IMR-90 (cell line): ENCODE data around the gene SLC17A8. TPM values are rescaled to one million over a fixed set of nuclear protein-coding genes. Genes with fewer than 3 reads are reported as not detected.

Experiments
- ATAC-seq: fragments of 200-7000 bp; cut with Tn5 transposase; 2 replicates; pipeline ENCODE4 v1.9.1; 2020; ENCODE audit warnings: low read depth, mild to moderate bottlenecking, moderate library complexity
- BruUV-seq: library from RNA; stranded (reverse); fragments of 400-500 nt; replicated peaks from 2 replicates; lab custom pipeline; 2021; lab: Mats Ljungman, UMichigan
- CTCF ChIA-PET: fragments of 300-600 bp; formaldehyde crosslinking; extraction: SDS; loops from one replicate; lab custom pipeline; 2021; ENCODE audit warnings: antibody characterized with exemption; lab: Yijun Ruan, JAX
- POLR2A ChIA-PET: fragments of 300-600 bp; sonication (Branson Sonifier 250); formaldehyde crosslinking; loops from one replicate; lab custom pipeline; 2022; ENCODE audit warnings: antibody characterized with exemption; ENCODE audit not compliant: unreplicated experiment; lab: Charles Lee
- DNase-seq: peaks from one replicate; pipeline ENCODE4 v3.0.0; 2013
- H2AFZ ChIP-seq: replicated peaks from 2 replicates; pipeline ENCODE3; 2013; ENCODE audit warnings: low read length, mild to moderate bottlenecking; ENCODE audit not compliant: poor library complexity
- H2AK5ac ChIP-seq: 2 replicates; pipeline ENCODE4 v1.6.1; 2013; ENCODE audit warnings: low read depth, low read length, inconsistent platforms
- H2AK9ac ChIP-seq: replicated peaks from 2 replicates; pipeline ENCODE3; 2013; ENCODE audit warnings: mild to moderate bottlenecking, low read depth, low read length, moderate library complexity; ENCODE audit not compliant: poor library complexity
- H2BK120ac ChIP-seq: 2 replicates; pipeline ENCODE4 v1.6.1; 2013; ENCODE audit warnings: low read depth, low read length, inconsistent platforms
- H2BK15ac ChIP-seq: 3 replicates; pipeline ENCODE4 v1.6.1; 2013; ENCODE audit warnings: low read depth, low read length, inconsistent platforms
- H2BK20ac ChIP-seq: 2 replicates; pipeline ENCODE4 v1.6.1; 2013; ENCODE audit warnings: low read depth, mild to moderate bottlenecking, inconsistent platforms, low read length, moderate library complexity
- H2BK5ac ChIP-seq: 2 replicates; pipeline ENCODE4 v1.6.1; 2013; ENCODE audit warnings: mild to moderate bottlenecking, low read depth, low read length, inconsistent platforms; ENCODE audit not compliant: poor library complexity, severe bottlenecking
- H3K14ac ChIP-seq: replicated peaks from 2 replicates; pipeline ENCODE4 v1.6.1; 2013; ENCODE audit warnings: low read depth, low read length, inconsistent platforms
- H3K18ac ChIP-seq: 2 replicates; pipeline ENCODE4 v1.6.1; 2013; ENCODE audit warnings: low read depth, low read length, control low read depth
- H3K23ac ChIP-seq: 2 replicates; pipeline ENCODE4 v1.6.1; 2013; ENCODE audit warnings: low read depth, low read length, inconsistent platforms
- H3K27ac ChIP-seq: 2 replicates; pipeline ENCODE4 v1.5.1; 2013; ENCODE audit warnings: mild to moderate bottlenecking, control low read depth, low read length; ENCODE audit not compliant: insufficient read depth
- H3K27me3 ChIP-seq: 2 replicates; pipeline ENCODE4 v1.6.1; 2013; ENCODE audit warnings: low read length; ENCODE audit not compliant: control insufficient read depth, insufficient read depth
- H3K36me3 ChIP-seq: 2 replicates; pipeline ENCODE4 v1.6.1; 2013; ENCODE audit warnings: low read length, mixed read lengths; ENCODE audit not compliant: control insufficient read depth, insufficient read depth
- H3K4ac ChIP-seq: 2 replicates; pipeline ENCODE4 v1.6.1; 2013; ENCODE audit warnings: low read depth, low read length, inconsistent platforms
- H3K4me1 ChIP-seq: 2 replicates; pipeline ENCODE4 v1.6.1; 2013; ENCODE audit warnings: low read length, mixed read lengths; ENCODE audit not compliant: control insufficient read depth, insufficient read depth
- H3K4me2 ChIP-seq: 2 replicates; pipeline ENCODE4 v1.6.1; 2013; ENCODE audit warnings: low read depth, mild to moderate bottlenecking, control low read depth, low read length, moderate library complexity
- H3K4me3 ChIP-seq: 2 replicates; pipeline ENCODE4 v1.5.1; 2013; ENCODE audit warnings: low read depth, mild to moderate bottlenecking, control low read depth, low read length, moderate library complexity; ENCODE audit not compliant: insufficient read depth
- H3K56ac ChIP-seq: 2 replicates; pipeline ENCODE4 v1.6.1; 2013; ENCODE audit warnings: low read length, inconsistent platforms; ENCODE audit not compliant: insufficient read depth; ENCODE audit errors: extremely low read depth
- H3K79me1 ChIP-seq, 2 experiments: 2 replicates each; pipeline ENCODE4 v1.6.1; 2013; ENCODE audit warnings: low read length in 2 of 2, inconsistent platforms in 1 of 2, low read depth in 1 of 2
- H3K9ac ChIP-seq: 2 replicates; pipeline ENCODE4 v1.6.1; 2013; ENCODE audit warnings: low read depth, low read length, control low read depth
- H3K9me1 ChIP-seq: 2 replicates; pipeline ENCODE4 v1.6.1; 2013; ENCODE audit warnings: low read length, inconsistent platforms; ENCODE audit not compliant: insufficient read depth
- H3K9me3 ChIP-seq: 2 replicates; pipeline ENCODE4 v1.6.1; 2013; ENCODE audit warnings: low read length; ENCODE audit not compliant: control insufficient read depth, insufficient read depth
- H4K20me1 ChIP-seq: 2 replicates; pipeline ENCODE4 v1.6.1; 2013; ENCODE audit warnings: low read length, inconsistent platforms; ENCODE audit not compliant: insufficient read depth
- H4K5ac ChIP-seq: 2 replicates; pipeline ENCODE4 v1.6.1; 2013; ENCODE audit warnings: mild to moderate bottlenecking, low read depth, low read length, control low read depth
- H4K8ac ChIP-seq, 2 experiments: 2 replicates each; pipeline ENCODE4 v1.6.1; 2013; ENCODE audit warnings: low read depth in 2 of 2, low read length in 2 of 2, control low read depth in 1 of 2, inconsistent platforms in 1 of 2
- H4K91ac ChIP-seq: 2 replicates; pipeline ENCODE4 v1.6.1; 2013; ENCODE audit warnings: low read depth, low read length, inconsistent platforms; ENCODE audit not compliant: insufficient read depth
- FOS ChIP-seq: fragments of 150-350 bp; IDR thresholded peaks from 2 replicates; pipeline ENCODE4 v1.6.1; 2016; ENCODE audit warnings: low read depth, low read length
- WGBS, 2 experiments: methylation state at CpG; one replicate each; pipeline versions ENCODE4 v1.1.5 to v1.1.7; 2013; ENCODE audit warnings: missing lambda C conversion rate in 2 of 2; ENCODE audit not compliant: insufficient read length in 1 of 2; ENCODE audit errors: extremely low coverage in 2 of 2; 5-methylcytosine and 5-hydroxymethylcytosine counted together
- dilution Hi-C: fragments of 300-500 bp; cut with HindIII; formaldehyde crosslinking; loops from one replicate; pipeline ENCODE4 v1.14.3; 2018; ENCODE audit warnings: low sequenced_read_pairs; ENCODE audit not compliant: unreplicated experiment
- in situ Hi-C: fragments of 300-500 bp; cut with MboI; formaldehyde crosslinking; loops from 3 replicates; pipeline ENCODE4 v1.14.3; 2019; ENCODE audit warnings: low sequenced_read_pairs, inconsistent platforms, mixed read lengths
- intact Hi-C: fragments of 100-400 bp; cut with micrococcal nuclease; formaldehyde crosslinking; loops from 2 replicates; pipeline ENCODE4 v1.10.0; 2022
- polyA plus RNA-seq, 3 experiments: library from polyadenylated mRNA; depleted of rRNA; stranded (reverse); fragments of >200 nt; gene quantifications; 2 replicates each; pipeline ENCODE4 v1.2.3, GENCODE V29; 2012; ENCODE audit warnings: low replicate concordance in 1 of 3
- total RNA-seq: library from RNA; depleted of rRNA; stranded (reverse); fragments of >200 nt; gene quantifications from 2 replicates; pipeline ENCODE4 v1.2.3, GENCODE V29; 2012

The SLC17A8 gene
- total and polyA plus RNA-seq, 2 of the 4 experiments (the other 2 are of a cell fraction), result not detected

DNA sequence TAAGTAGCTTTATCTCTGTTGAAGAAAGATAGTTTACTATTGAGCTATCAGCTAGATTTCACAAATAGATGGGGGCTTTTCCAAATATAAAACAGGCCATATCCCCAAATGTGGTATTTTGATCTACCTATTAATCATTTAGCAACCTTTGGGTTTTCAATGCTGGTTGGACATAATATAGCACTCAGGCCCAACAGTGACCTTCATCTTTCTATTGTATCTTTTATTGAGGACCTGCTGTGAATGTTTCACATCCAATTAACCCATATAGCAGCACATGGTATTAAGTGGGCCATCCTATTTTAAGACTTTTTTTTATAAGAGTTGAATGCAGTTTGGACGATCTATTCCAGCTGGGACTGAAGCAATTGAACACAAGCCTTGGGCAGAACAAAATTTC lies 106.8 kb downstream of the SLC17A8 start:
- no peak overlapping the region for H4K8ac ChIP-seq

More for the DNA sequence above, 106.8 kb downstream of the SLC17A8 start:
- Histone ChIP-seq H3K27ac (no peak overlapping the region), H3K18ac (no peak overlapping the region), H3K9me1 (no peaks in the 10 kb centered on the region), H2BK20ac (no peak overlapping the region), H3K9me3 (no peaks in the 10 kb centered on the region), H3K79me1 (no peaks in the 10 kb centered on the region), H3K23ac (no peak overlapping the region), H3K27me3 (no peaks in the 10 kb centered on the region; the same call in 1 of the 2 replicates), H3K56ac (no peak overlapping the region), H3K9ac (no peak overlapping the region), H3K4me1 (no peaks in the 10 kb centered on the region), H2AK5ac (no peak overlapping the region), H2AFZ (no peak overlapping the region), H3K4me3 (no peak overlapping the region), H3K14ac (no peak overlapping the region), H3K4ac (no peak overlapping the region), H2BK5ac (no peak overlapping the region), H4K91ac (no peak overlapping the region), H3K4me2 (no peak overlapping the region), H2BK120ac (no peak overlapping the region), H4K5ac (no peak overlapping the region), H2AK9ac (no peak overlapping the region), H3K36me3 (no peaks in the 10 kb centered on the region), H2BK15ac (no peak overlapping the region), H4K20me1 (no peaks in the 10 kb centered on the region)
- BruUV-seq, result no TSS peak
- ATAC-seq (no peak), DNase-seq (no peak)
- ChIA-PET CTCF (interaction anchor here (1.6 kb wide), 1 partner anchor 91 kb away, joined by 3 read pairs; no protein-coding TSS in a partner anchor), POLR2A (no interaction called here)
- intact Hi-C loops (no loop called here), in situ Hi-C loops (no loop called here), dilution Hi-C loops (no loop called here)
- no CpG with 5 or more reads among the region's 1 CpG for WGBS, 2 experiments
- no peak for TF ChIP-seq FOS
